Ovary (tissue), 9 donors: ENCODE data around the gene NDST1. TPM values are rescaled to one million over a fixed set of nuclear protein-coding genes. Genes with fewer than 3 reads are reported as not detected.
A peak's percentile ranks its signal among the peaks of the same experiment; 100 is the strongest.
"Not testable (repeated sequence)": the region's sequence is repeated elsewhere in the genome, so short reads cannot be mapped to it uniquely, and the experiment has no call there.

Experiments
- DNase-seq, 5 donors: peaks; one replicate each; pipeline ENCODE4 v3.0.0-alpha.2; 2019 to 2020
- H3K27ac ChIP-seq, 2 donors: fragments of 200-600 bp; one replicate each; pipeline versions ENCODE4 v1.5.1 to v1.8.0; 2019 to 2022
- H3K27me3 ChIP-seq: fragments of 200-600 bp; one replicate; pipeline ENCODE4 v1.8.0; 2022
- H3K36me3 ChIP-seq: fragments of 200-600 bp; sonication (generic); one replicate; pipeline ENCODE4 v1.5.1; 2019
- H3K4me1 ChIP-seq: one replicate; pipeline ENCODE4 v1.8.1; 2013; ENCODE audit warnings: mild to moderate bottlenecking, moderate library complexity; ENCODE audit not compliant: insufficient read depth
- H3K4me3 ChIP-seq: fragments of 200-600 bp; sonication (generic); one replicate; pipeline ENCODE4 v1.5.1; 2017
- H3K9me3 ChIP-seq, 2 donors: fragments of 200-600 bp in 1 of 2; sonication (generic) in 1 of 2; one replicate each; pipeline versions ENCODE4 v1.5.1 to v1.8.1; 2013 to 2019; ENCODE audit warnings: mild to moderate bottlenecking in 1 of 2, moderate library complexity in 1 of 2
- CTCF ChIP-seq, 3 donors: fragments of 450-650 bp in 2 of 3; fragments of 200-600 bp in 1 of 3; IDR thresholded peaks; one replicate each; pipeline versions ENCODE4 v1.5.1 to v1.8.0; 2016 to 2022; ENCODE audit warnings: antibody characterized with exemption in 3 of 3, mild to moderate bottlenecking in 1 of 3
- EP300 ChIP-seq: sonication (generic); formaldehyde crosslinking; IDR thresholded peaks from one replicate; pipeline ENCODE4 v1.6.1; 2017; ENCODE audit warnings: antibody characterized with exemption
- POLR2A ChIP-seq: fragments of 450-650 bp; IDR thresholded peaks from one replicate; pipeline ENCODE4 v1.6.1; 2017; ENCODE audit warnings: antibody characterized with exemption, mild to moderate bottlenecking, moderate library complexity
- WGBS, 3 donors: extraction: QIAGEN DNeasy Blood & Tissue Kit in 1 of 3; methylation state at CpG; one replicate each; pipeline versions ENCODE4 v1.1.5 to v1.1.7; 2013 to 2017; 5-methylcytosine and 5-hydroxymethylcytosine counted together
- intact Hi-C, 4 donors: fragments of 100-400 bp; cut with DNase I; formaldehyde crosslinking; loops; one replicate each; pipeline versions ENCODE4 v1.11.0 to v1.15.1; 2022 to 2023
- polyA plus RNA-seq, 2 donors: library from polyadenylated mRNA; stranded (reverse); fragments of 200-250 nt in 1 of 2; fragments of 350-450 nt in 1 of 2; fragmentation: Illumina TruSeq in 1 of 2; extraction: RNeasy Lipid Tissue Mini Kit (QIAGEN cat#74804) in 1 of 2; gene quantifications; one replicate each; pipeline ENCODE4 v1.2.3, GENCODE V29; 2013 to 2014
- total RNA-seq, 7 donors: library from RNA; depleted of rRNA in 2 of 7; stranded (reverse); fragments of >200 nt in 2 of 7; fragmentation: NEBNext Ultra II Directional in 3 of 7; extraction: Animal tissue kit (Norgen Biotek cat#: 25700) in 3 of 7; gene quantifications; one replicate each; pipeline versions ENCODE4 v1.1.0 to v1.2.4, GENCODE V29; 2016 to 2023
- donor health status: DM: no; HTN: no; CAD: no; lungs with moderate emphysema.
- donor health status: DM: no; HTN: no; CAD: no.
- donor health status: Bipolar disorder and iron deficiency.
- donor health status: DM: yes; HTN: yes; CAD: no.
- donor health status: DM: no; HTN: no; CAD: no.
- donor health status: DM: yes; HTN: yes; CAD: no.

Gene NDST1
- total and polyA plus RNA-seq, 9 donors: 31.0 to 139 (median 90.3) TPM

- Histone ChIP-seq H3K4me3 (no peak overlapping the region), H3K27ac (no peak overlapping the region), H3K9me3 (no peaks in the 10 kb centered on the region), H3K4me1 (peaks cover 2% of the 10 kb centered on the region), H3K27me3 (no peaks in the 10 kb centered on the region), H3K36me3 (no peaks in the 10 kb centered on the region)
- no peak for DNase-seq
- intact Hi-C loops: no loop called here
- WGBS, 3 donors: 85% methylated on average over 12 of the region's 12 CpGs
- TF ChIP-seq POLR2A (no peak), CTCF (IDR thresholded peaks at IDR 0.05) (no peak), EP300 (no peak)
Observed at GRCh38 chr5:150473673-150474358, 34.1 kb upstream of the NDST1 start.

GRCh38 chr5:150476568-150476967 lies 31.4 kb upstream of the NDST1 start:
- not testable (repeated sequence) for H3K9me3 ChIP-seq, H3K27ac ChIP-seq

GRCh38 chr5:150479416-150479815 lies 28.5 kb upstream of the NDST1 start:
- TF ChIP-seq CTCF (IDR thresholded peaks at IDR 0.05) (no peak), EP300 (no peak), POLR2A (no peak)
- H3K4me3 ChIP-seq: no peak overlapping the region
- H3K4me1 ChIP-seq: no peaks in the 10 kb centered on the region
- intact Hi-C loops: no loop called here
- H3K27me3 ChIP-seq: no peaks in the 10 kb centered on the region
- 83 to 96% (median 89%) methylated on average over 2 of the region's 2 CpGs for WGBS, 3 donors
- no peaks in the 10 kb centered on the region for H3K9me3 ChIP-seq
- H3K36me3 ChIP-seq: no peaks in the 10 kb centered on the region
- DNase-seq: no peak
- peak overlapping the region in 1 of 2 donors; percentile 10 for H3K27ac ChIP-seq

More at GRCh38 chr5:150476568-150476967, 31.4 kb upstream of the NDST1 start:
- H3K4me3 ChIP-seq, DNase-seq, H3K36me3 ChIP-seq, H3K4me1 ChIP-seq, H3K27me3 ChIP-seq, intact Hi-C loops: not testable (repeated sequence)
- 57 to 73% (median 70%) methylated on average over 6 of the region's 6 CpGs for WGBS, 3 donors

- no peaks in the 10 kb centered on the region for H3K27me3 ChIP-seq
- no peak for DNase-seq
- H3K4me1 ChIP-seq: peaks cover 5% of the 10 kb centered on the region
- H3K9me3 ChIP-seq: no peaks in the 10 kb centered on the region
- no peak overlapping the region for H3K4me3 ChIP-seq
- WGBS, 3 donors: 92 to 95% (median 93%) methylated on average over 6 of the region's 6 CpGs
- no peaks in the 10 kb centered on the region for H3K36me3 ChIP-seq
- intact Hi-C loops: no loop called here
- no peak overlapping the region for H3K27ac ChIP-seq
- TF ChIP-seq CTCF (IDR thresholded peaks at IDR 0.05) (no peak), EP300 (no peak), POLR2A (no peak)
Observed at GRCh38 chr5:150481708-150481965, 26.3 kb upstream of the NDST1 start.

GRCh38 chr5:150481972-150482406 lies 25.9 kb upstream of the NDST1 start:
- no peak for DNase-seq
- no peak overlapping the region for H3K4me3 ChIP-seq
- no peaks in the 10 kb centered on the region for H3K9me3 ChIP-seq
- H3K36me3 ChIP-seq: no peaks in the 10 kb centered on the region
- WGBS, 3 donors: 52 to 66% (median 60%) methylated on average over 6 of the region's 6 CpGs
- no peaks in the 10 kb centered on the region for H3K27me3 ChIP-seq
- H3K4me1 ChIP-seq: peaks cover 5% of the 10 kb centered on the region
- TF ChIP-seq EP300: no peak
- no peak for TF ChIP-seq CTCF (IDR thresholded peaks at IDR 0.05)
- no peak for TF ChIP-seq POLR2A
- intact Hi-C loops: no loop called here
- no peak overlapping the region for H3K27ac ChIP-seq
